ENCODE data around the gene PPP2R1B. TPM values are rescaled to one million over a fixed set of nuclear protein-coding genes. Genes with fewer than 3 reads are reported as not detected.

The PPP2R1B gene
- total RNA-seq, 1 donor from 2014 or later, result 38.5 TPM

DNA sequence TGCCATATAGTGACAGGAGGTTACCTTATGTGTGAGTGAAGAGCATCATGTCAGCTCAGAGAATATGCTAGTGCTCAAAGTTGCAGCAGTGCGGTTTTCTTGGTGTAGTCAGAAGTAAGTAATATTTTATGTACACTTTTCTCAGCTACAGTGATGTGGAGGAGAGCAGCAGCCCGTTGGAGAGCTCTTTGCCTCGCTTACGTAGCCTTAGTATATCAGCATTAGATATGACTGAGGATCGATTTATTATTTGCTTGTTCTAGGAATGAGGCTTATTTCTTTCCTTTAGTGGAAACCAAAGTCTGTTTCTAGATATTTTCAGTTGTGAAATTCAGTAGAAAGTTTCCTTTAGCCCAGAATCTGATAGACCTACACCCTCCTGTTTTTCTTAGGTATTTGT, 63.6 kb downstream of the PPP2R1B start:
- no peak for DNase-seq (ENCODE audit: low spot score)
- TF ChIP-seq, protein P1, sequence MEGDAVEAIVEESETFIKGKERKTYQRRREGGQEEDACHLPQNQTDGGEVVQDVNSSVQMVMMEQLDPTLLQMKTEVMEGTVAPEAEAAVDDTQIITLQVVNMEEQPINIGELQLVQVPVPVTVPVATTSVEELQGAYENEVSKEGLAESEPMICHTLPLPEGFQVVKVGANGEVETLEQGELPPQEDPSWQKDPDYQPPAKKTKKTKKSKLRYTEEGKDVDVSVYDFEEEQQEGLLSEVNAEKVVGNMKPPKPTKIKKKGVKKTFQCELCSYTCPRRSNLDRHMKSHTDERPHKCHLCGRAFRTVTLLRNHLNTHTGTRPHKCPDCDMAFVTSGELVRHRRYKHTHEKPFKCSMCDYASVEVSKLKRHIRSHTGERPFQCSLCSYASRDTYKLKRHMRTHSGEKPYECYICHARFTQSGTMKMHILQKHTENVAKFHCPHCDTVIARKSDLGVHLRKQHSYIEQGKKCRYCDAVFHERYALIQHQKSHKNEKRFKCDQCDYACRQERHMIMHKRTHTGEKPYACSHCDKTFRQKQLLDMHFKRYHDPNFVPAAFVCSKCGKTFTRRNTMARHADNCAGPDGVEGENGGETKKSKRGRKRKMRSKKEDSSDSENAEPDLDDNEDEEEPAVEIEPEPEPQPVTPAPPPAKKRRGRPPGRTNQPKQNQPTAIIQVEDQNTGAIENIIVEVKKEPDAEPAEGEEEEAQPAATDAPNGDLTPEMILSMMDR (IDR thresholded peaks at IDR 0.05; ENCODE audit: unreplicated experiment), result no peak
- no peaks in the 10 kb centered on the region for H3K27me3 Mint-ChIP-seq (ENCODE audit: unreplicated experiment)

DNA sequence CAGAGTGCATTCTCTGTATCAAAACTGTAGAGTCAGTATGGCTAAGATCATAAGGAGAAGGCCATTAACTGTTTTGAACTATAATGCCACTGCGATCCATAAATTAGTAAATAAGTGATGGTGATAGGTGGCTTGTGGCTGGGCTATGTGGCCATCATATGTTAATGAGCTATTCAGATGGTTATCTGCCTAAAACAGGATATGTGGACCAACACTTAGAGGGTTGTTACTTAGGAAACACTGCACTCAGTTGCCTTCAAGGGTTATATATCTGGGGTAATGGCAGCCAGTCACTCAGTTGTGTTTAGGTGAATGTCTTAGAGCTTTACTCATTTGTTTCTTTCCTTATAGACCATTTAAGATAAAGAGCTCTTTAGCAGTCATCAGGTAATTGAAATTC, 66.0 kb downstream of the PPP2R1B start:
- no peaks in the 10 kb centered on the region for H3K27me3 Mint-ChIP-seq (ENCODE audit: unreplicated experiment)
- H3K27ac Mint-ChIP-seq (ENCODE audit: unreplicated experiment), result no peak overlapping the region
- no peaks in the 10 kb centered on the region for H3K9me3 Mint-ChIP-seq (ENCODE audit: unreplicated experiment)
- TF ChIP-seq, protein P1 (IDR thresholded peaks at IDR 0.05; ENCODE audit: unreplicated experiment), result no peak
- H3K4me3 Mint-ChIP-seq (ENCODE audit: unreplicated experiment), result no peak overlapping the region
- H3K36me3 Mint-ChIP-seq (ENCODE audit: low read depth, unreplicated experiment), result peaks cover 5% of the 10 kb centered on the region
- no peak for DNase-seq (ENCODE audit: low spot score)
- H3K4me1 Mint-ChIP-seq (ENCODE audit: unreplicated experiment), result no peaks in the 10 kb centered on the region

More for the DNA sequence above, 63.6 kb downstream of the PPP2R1B start:
- H3K27ac Mint-ChIP-seq (ENCODE audit: unreplicated experiment), result no peak overlapping the region
- H3K4me1 Mint-ChIP-seq (ENCODE audit: unreplicated experiment), result peaks cover 7% of the 10 kb centered on the region
- no peaks in the 10 kb centered on the region for H3K9me3 Mint-ChIP-seq (ENCODE audit: unreplicated experiment)
- peaks cover 5% of the 10 kb centered on the region for H3K36me3 Mint-ChIP-seq (ENCODE audit: low read depth, unreplicated experiment)
- H3K4me3 Mint-ChIP-seq (ENCODE audit: unreplicated experiment), result no peak overlapping the region

DNA sequence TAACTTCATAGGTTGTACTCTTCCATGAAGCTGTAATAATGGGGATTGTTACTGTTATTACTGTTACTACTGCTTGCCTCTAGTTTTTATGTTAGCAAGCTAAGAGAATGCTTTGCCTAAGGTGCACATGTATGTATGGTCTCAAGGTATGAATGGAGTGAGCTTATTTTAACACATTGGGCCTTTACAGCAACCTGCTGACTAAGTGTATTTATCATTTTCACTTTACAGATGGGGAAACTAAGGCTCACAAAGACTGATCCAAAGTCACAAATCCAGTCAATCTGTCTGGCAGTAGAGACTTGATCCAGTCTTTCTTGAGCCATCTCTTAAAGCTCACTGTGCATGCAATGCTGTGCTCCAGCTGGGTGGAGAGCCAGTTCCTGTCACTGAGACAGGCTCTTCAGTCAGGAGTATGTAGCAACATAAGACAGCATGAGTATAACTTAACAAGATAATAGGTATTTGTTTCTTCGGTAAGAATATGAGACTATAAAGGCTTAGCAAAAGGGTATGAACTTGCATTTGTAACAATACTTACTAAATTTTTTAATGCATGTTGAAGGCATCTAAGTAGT, 66.5 kb downstream of the PPP2R1B start:
- peaks cover 5% of the 10 kb centered on the region for H3K36me3 Mint-ChIP-seq (ENCODE audit: low read depth, unreplicated experiment)
- H3K9me3 Mint-ChIP-seq (ENCODE audit: unreplicated experiment), result no peaks in the 10 kb centered on the region
- no peaks in the 10 kb centered on the region for H3K27me3 Mint-ChIP-seq (ENCODE audit: unreplicated experiment)
- no peaks in the 10 kb centered on the region for H3K4me1 Mint-ChIP-seq (ENCODE audit: unreplicated experiment)
- no peak for DNase-seq (ENCODE audit: low spot score)
- no peak overlapping the region for H3K4me3 Mint-ChIP-seq (ENCODE audit: unreplicated experiment)
- TF ChIP-seq, protein P1 (IDR thresholded peaks at IDR 0.05; ENCODE audit: unreplicated experiment), result no peak
- no peak overlapping the region for H3K27ac Mint-ChIP-seq (ENCODE audit: unreplicated experiment)

DNA sequence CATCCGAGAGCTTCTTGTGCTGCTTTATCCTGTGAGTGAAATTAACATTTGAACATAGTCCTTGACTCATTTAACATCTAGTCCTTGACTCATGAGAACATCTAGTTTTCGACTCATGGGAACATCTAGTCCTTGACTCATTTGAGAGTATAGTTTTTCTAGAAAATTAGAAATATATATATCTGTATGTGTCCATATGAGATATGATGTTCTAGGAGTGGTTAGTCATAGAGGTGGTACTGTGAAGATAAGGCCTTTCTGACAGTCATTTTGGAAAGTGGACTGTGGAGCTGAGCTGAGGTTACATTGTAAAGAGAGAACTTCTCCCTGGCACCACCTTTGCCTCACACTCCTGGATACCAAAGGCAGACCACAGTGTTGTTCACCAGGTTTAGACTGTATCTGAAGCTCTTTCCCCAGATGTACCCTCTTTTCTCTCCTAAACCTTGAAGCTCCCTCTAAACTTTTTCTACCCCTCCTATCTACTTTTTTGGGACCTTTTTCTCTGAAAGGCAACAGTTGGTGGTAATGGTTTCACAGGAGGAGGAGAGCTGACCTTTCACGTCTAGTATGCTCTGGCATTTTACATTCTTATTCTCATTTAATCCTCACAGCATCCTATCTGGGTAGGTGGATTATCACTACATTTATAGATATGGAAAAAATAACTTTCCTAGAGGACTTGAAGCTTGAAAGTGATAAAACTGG, 67.2 kb downstream of the PPP2R1B start:
- Mint-ChIP-seq H3K4me3 (ENCODE audit: unreplicated experiment) (no peak overlapping the region), H3K27ac (ENCODE audit: unreplicated experiment) (no peak overlapping the region), H3K36me3 (ENCODE audit: low read depth, unreplicated experiment) (peaks cover 5% of the 10 kb centered on the region), H3K9me3 (ENCODE audit: unreplicated experiment) (no peaks in the 10 kb centered on the region), H3K4me1 (ENCODE audit: unreplicated experiment) (no peaks in the 10 kb centered on the region), H3K27me3 (ENCODE audit: unreplicated experiment) (no peaks in the 10 kb centered on the region)
- no peak for DNase-seq (ENCODE audit: low spot score)
- TF ChIP-seq, protein P1 (IDR thresholded peaks at IDR 0.05; ENCODE audit: unreplicated experiment), result no peak

DNA sequence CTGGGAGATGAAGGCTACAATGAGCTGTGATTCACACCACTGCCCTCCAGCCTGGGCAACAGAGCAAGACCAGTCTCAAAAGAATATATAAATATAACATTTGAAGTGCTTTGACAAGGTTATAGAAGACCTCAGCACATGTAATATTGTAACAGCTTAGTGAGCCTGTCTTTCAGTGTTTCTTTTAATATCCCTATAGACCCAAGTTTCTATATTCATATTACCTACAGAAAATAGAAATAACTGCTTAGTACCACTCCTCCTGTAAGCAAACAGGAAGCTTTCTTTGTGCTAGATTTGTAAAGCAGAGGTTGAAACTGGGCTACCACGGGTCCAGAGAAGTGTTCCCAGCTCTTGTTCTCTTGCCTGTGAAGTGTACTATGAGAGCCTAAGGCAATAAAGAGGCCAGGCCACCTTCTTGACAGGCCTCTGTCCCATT, 68.2 kb downstream of the PPP2R1B start:
- no peaks in the 10 kb centered on the region for H3K36me3 Mint-ChIP-seq (ENCODE audit: low read depth, unreplicated experiment)
- no peak overlapping the region for H3K27ac Mint-ChIP-seq (ENCODE audit: unreplicated experiment)
- TF ChIP-seq, protein P1 (IDR thresholded peaks at IDR 0.05; ENCODE audit: unreplicated experiment), result no peak
- no peaks in the 10 kb centered on the region for H3K4me1 Mint-ChIP-seq (ENCODE audit: unreplicated experiment)
- no peak overlapping the region for H3K4me3 Mint-ChIP-seq (ENCODE audit: unreplicated experiment)
- DNase-seq (ENCODE audit: low spot score), result no peak
- H3K9me3 Mint-ChIP-seq (ENCODE audit: unreplicated experiment), result no peaks in the 10 kb centered on the region
- H3K27me3 Mint-ChIP-seq (ENCODE audit: unreplicated experiment), result no peaks in the 10 kb centered on the region

Data from endothelial cell (in vitro differentiated cells).